Adipocyte (in vitro differentiated cells): Measurements from ENCODE around the gene MAML3.

ENCODE experiments used
- DNase-seq: peaks from one replicate; pipeline ENCODE4 v3.0.0-alpha.2; 2015; ENCODE audit warnings: low read depth
- H3K27me3 ChIP-seq: replicated peaks from 2 replicates; pipeline ENCODE4 v1.7.0; 2013; ENCODE audit warnings: mild to moderate bottlenecking, low read length, moderate library complexity; ENCODE audit not compliant: control insufficient read depth, insufficient read depth
- H3K36me3 ChIP-seq: 2 replicates; pipeline ENCODE4 v1.7.0; 2013; ENCODE audit warnings: low read length, mild to moderate bottlenecking, moderate library complexity; ENCODE audit not compliant: control insufficient read depth, insufficient read depth, severe bottlenecking
- H3K4me1 ChIP-seq: 2 replicates; pipeline ENCODE4 v1.7.0; 2013; ENCODE audit warnings: mild to moderate bottlenecking, low read length, moderate library complexity; ENCODE audit not compliant: control insufficient read depth, insufficient read depth
- H3K4me3 ChIP-seq: 2 replicates; pipeline ENCODE4 v1.7.0; 2013; ENCODE audit warnings: mild to moderate bottlenecking, low read length, moderate library complexity
- H3K9ac ChIP-seq: 2 replicates; pipeline ENCODE4 v1.7.0; 2013; ENCODE audit warnings: mild to moderate bottlenecking, low read length, moderate library complexity
- H3K9me3 ChIP-seq: 2 replicates; pipeline ENCODE4 v1.7.0; 2013; ENCODE audit warnings: mild to moderate bottlenecking, low read length, moderate library complexity; ENCODE audit not compliant: control insufficient read depth

Gene MAML3

GRCh38 chr4:139915037-139915436 is 238.9 kb downstream of the MAML3 start:
- peaks cover 51% of the 10 kb centered on the region for H3K4me1 ChIP-seq
- no peaks in the 10 kb centered on the region for H3K36me3 ChIP-seq
- no peak overlapping the region for H3K9ac ChIP-seq
- no peaks in the 10 kb centered on the region for H3K27me3 ChIP-seq
- DNase-seq, result no peak
- no peaks in the 10 kb centered on the region for H3K9me3 ChIP-seq
- no peak overlapping the region for H3K4me3 ChIP-seq

GRCh38 chr4:139913995-139914598 is 239.9 kb downstream of the MAML3 start:
- no peaks in the 10 kb centered on the region for H3K36me3 ChIP-seq
- no peaks in the 10 kb centered on the region for H3K9me3 ChIP-seq
- H3K9ac ChIP-seq, result peak overlapping the region; percentile 40
- H3K4me1 ChIP-seq, result peaks cover 42% of the 10 kb centered on the region
- no peaks in the 10 kb centered on the region for H3K27me3 ChIP-seq
- peak; percentile 81 for DNase-seq
- H3K4me3 ChIP-seq, result peak overlapping the region; percentile 48

DNA sequence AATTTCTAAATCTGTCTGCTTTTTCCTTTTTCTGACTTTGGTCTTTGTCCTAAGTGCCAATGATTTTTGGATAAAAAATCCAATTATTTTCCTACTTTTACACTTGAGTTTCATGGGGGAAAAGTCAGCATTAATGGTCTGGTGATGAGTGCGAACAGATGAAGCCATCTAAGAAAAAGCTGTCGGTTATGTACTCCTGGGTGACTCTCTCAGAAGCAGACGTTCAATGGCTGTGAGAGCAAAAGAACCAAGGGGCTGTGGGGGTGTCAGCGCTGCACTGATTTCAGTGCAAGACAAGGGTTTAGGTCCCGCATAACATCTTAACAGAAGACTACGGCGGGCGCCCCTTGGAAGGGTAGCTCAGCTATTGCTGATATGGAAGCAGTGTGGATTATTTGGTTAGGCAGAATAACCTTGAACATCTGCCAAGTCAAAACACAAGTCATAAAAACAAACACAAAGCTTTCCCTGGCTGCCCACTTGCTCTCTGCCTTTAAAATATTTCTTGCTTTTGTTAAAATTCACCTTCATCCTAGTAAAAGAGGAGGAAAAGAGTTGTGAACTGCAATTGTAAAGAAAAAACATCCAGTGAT is 240.5 kb downstream of the MAML3 start:
- peaks cover 36% of the 10 kb centered on the region for H3K4me1 ChIP-seq
- no peaks in the 10 kb centered on the region for H3K27me3 ChIP-seq
- DNase-seq, result peak; percentile 51
- H3K36me3 ChIP-seq, result no peaks in the 10 kb centered on the region
- H3K9ac ChIP-seq, result peak overlapping the region; percentile 40
- no peaks in the 10 kb centered on the region for H3K9me3 ChIP-seq
- H3K4me3 ChIP-seq, result peak overlapping the region; percentile 48

- Histone ChIP-seq H3K4me1 (peaks cover 36% of the 10 kb centered on the region), H3K36me3 (no peaks in the 10 kb centered on the region), H3K9me3 (no peaks in the 10 kb centered on the region), H3K27me3 (no peaks in the 10 kb centered on the region), H3K4me3 (no peak overlapping the region), H3K9ac (no peak overlapping the region)
- DNase-seq, result no peak
These were observed 241.5 kb downstream of the MAML3 start for GRCh38 chr4:139912445-139912844.

GRCh38 chr4:139910106-139910505 is 243.9 kb downstream of the MAML3 start:
- peaks cover 29% of the 10 kb centered on the region for H3K4me1 ChIP-seq
- H3K4me3 ChIP-seq, result no peak overlapping the region
- no peaks in the 10 kb centered on the region for H3K9me3 ChIP-seq

DNA sequence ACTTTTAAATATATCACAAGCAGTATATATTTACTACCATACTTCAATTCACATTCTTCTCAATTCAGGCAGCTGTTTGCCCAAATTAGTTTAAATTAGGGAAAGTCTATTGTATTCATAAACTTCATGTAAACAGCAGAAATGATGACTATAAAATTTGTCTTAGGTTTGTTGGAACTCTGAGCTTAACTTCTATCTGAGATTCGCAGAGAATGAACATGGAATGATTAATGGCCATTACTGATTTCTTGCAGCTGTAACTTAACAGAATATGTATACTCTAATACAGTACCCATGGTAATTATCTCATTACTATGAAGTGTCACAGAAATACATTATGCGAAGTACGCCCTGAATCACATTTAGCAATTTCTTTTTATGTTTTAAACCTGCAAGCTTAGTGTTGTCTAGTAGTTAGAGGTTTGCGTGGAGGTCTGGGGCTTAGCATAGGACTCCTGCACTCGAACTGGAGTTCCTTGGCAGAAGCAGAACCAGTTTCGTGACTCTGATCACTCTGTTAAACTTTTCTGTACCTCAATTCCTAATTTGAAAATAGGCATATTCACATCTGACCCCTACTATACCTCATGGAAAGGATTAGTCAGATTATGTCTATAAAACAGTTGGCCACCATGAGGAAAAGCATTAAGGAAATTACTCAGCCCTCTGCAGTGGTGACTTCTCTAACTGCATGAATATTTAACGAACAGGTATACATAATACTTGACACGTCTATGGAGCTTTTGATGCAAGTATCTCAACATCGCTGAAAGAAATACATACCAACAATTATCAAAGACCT is 245.1 kb downstream of the MAML3 start:
- H3K36me3 ChIP-seq, result no peaks in the 10 kb centered on the region
- no peaks in the 10 kb centered on the region for H3K9me3 ChIP-seq
- no peak for DNase-seq
- H3K4me1 ChIP-seq, result peaks cover 16% of the 10 kb centered on the region
- no peak overlapping the region for H3K4me3 ChIP-seq
- H3K27me3 ChIP-seq, result no peaks in the 10 kb centered on the region
- H3K9ac ChIP-seq, result no peak overlapping the region

More at GRCh38 chr4:139910106-139910505, 243.9 kb downstream of the MAML3 start:
- Histone ChIP-seq H3K27me3 (no peaks in the 10 kb centered on the region), H3K9ac (no peak overlapping the region), H3K36me3 (no peaks in the 10 kb centered on the region)
- DNase-seq, result no peak

GRCh38 chr4:139907001-139907809 is 246.8 kb downstream of the MAML3 start:
- DNase-seq, result no peak
- H3K27me3 ChIP-seq, result no peaks in the 10 kb centered on the region
- H3K9ac ChIP-seq, result no peak overlapping the region
- H3K4me3 ChIP-seq, result no peak overlapping the region
- H3K4me1 ChIP-seq, result no peaks in the 10 kb centered on the region
- H3K9me3 ChIP-seq, result no peaks in the 10 kb centered on the region
- H3K36me3 ChIP-seq, result no peaks in the 10 kb centered on the region

DNA sequence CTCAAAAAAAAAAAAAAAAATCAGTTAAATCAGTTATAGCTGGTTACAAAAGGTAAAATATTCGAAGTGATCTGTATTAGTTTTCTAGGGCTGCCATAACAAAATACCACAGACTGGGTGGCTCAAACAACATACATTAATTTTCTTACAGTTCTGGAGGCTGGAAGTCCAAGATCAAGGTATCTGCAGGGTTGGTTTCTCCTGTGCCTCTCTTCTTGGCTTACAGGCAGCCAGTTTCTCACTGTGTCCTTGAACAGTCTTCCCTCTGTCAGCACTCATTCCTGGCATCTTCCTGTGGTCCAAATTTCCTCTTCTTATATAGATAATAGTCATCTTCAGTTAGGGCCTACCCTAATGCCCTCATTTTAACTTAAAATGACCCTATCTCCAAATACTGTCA is 248.5 kb downstream of the MAML3 start:
- Histone ChIP-seq H3K9me3 (no peaks in the 10 kb centered on the region), H3K36me3 (no peaks in the 10 kb centered on the region), H3K27me3 (no peaks in the 10 kb centered on the region)

DNA sequence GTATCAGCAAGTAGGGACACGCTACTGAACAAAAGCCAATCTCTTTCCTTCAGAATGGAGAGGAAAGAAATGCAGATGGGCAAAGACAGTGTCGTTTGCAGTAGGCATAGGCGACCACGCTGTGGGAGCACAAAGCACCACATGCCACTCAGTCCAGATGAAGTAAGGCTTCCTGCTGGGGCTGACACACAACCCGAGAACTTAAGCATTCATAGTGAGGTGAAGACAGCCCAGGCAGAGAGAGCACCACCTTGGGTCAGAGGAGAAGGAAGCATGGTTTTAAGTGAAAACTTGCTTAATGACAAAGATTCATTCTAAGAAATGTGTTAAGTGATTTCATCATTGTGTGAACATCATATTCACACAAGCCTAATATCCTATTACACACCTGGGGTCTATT is 249.6 kb downstream of the MAML3 start:
- Histone ChIP-seq H3K9ac (no peak overlapping the region), H3K4me3 (no peak overlapping the region), H3K9me3 (no peaks in the 10 kb centered on the region), H3K36me3 (no peaks in the 10 kb centered on the region), H3K27me3 (no peaks in the 10 kb centered on the region), H3K4me1 (peaks cover 5% of the 10 kb centered on the region)
- no peak for DNase-seq

More for the DNA sequence above, 248.5 kb downstream of the MAML3 start:
- Histone ChIP-seq H3K4me3 (no peak overlapping the region), H3K4me1 (peaks cover 5% of the 10 kb centered on the region), H3K9ac (no peak overlapping the region)
- DNase-seq, result no peak

DNA sequence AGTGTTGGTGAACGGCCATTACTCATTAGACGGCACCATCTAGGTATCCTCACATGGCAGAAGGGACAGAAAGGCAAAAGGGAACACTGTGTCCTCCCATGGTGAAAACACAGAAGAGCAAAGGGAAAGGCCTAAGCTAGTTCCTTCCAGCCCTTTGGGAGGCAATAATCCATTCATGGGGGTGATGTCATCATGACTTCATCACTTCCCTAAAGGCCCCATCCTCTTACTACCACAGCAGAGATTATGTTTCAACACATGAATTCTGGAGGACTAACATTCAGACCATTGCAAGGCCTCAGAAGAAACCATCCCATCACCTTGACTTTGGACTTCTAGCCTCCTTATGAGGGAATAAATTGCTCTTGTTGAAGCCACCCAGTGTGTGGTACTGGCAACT is 250.1 kb downstream of the MAML3 start:
- H3K4me3 ChIP-seq, result no peak overlapping the region
- peaks cover 5% of the 10 kb centered on the region for H3K4me1 ChIP-seq
- H3K9ac ChIP-seq, result no peak overlapping the region
- no peaks in the 10 kb centered on the region for H3K9me3 ChIP-seq
- no peak for DNase-seq
- no peaks in the 10 kb centered on the region for H3K27me3 ChIP-seq
- no peaks in the 10 kb centered on the region for H3K36me3 ChIP-seq
